VCaP (cell line): ENCODE measurements around the gene GTPBP8.

Experiments used
- H3K27ac ChIP-seq: fragments of 450-650 bp; 2 replicates; pipeline ENCODE4 v1.5.1; 2017
- CTCF ChIP-seq: fragments of 450-650 bp; conservative IDR thresholded peaks from 2 replicates; pipeline ENCODE4 v1.5.1; 2017; ENCODE audit warnings: mild to moderate bottlenecking, moderate library complexity

GTPBP8 gene

GRCh38 chr3:113000691-113001090 lies 9.9 kb downstream of the GTPBP8 start:
- H3K27ac ChIP-seq = no peak overlapping the region
- TF ChIP-seq CTCF = no peak

GRCh38 chr3:113002037-113002436 lies 11.3 kb downstream of the GTPBP8 start:
- H3K27ac ChIP-seq = no peak overlapping the region
- no peak for TF ChIP-seq CTCF

- no peak for TF ChIP-seq CTCF
- H3K27ac ChIP-seq = no peak overlapping the region
Measured at GRCh38 chr3:113002679-113003078, 11.9 kb downstream of the GTPBP8 start.

- no peak overlapping the region for H3K27ac ChIP-seq
- no peak for TF ChIP-seq CTCF
Measured at GRCh38 chr3:113005611-113006010, 14.8 kb downstream of the GTPBP8 start.

- no peak for TF ChIP-seq CTCF
- H3K27ac ChIP-seq = no peak overlapping the region
Measured at GRCh38 chr3:113006359-113007056, 15.7 kb downstream of the GTPBP8 start.

GRCh38 chr3:113008117-113008516 lies 17.3 kb downstream of the GTPBP8 start:
- H3K27ac ChIP-seq = no peak overlapping the region
- TF ChIP-seq CTCF = no peak

GRCh38 chr3:113013593-113013992 lies 22.8 kb downstream of the GTPBP8 start:
- no peak overlapping the region for H3K27ac ChIP-seq
- TF ChIP-seq CTCF = no peak
